Measurements from ENCODE around the gene LUC7L2. TPM values are rescaled to one million over a fixed set of nuclear protein-coding genes. Genes with fewer than 3 reads are reported as not detected.

Gene LUC7L2
- total and polyA plus RNA-seq, 9 of the 15 experiments (the other 6 are each of a cell fraction or from before 2014, with no cell fraction given), result 56.1 to 207 (median 141) TPM

DNA sequence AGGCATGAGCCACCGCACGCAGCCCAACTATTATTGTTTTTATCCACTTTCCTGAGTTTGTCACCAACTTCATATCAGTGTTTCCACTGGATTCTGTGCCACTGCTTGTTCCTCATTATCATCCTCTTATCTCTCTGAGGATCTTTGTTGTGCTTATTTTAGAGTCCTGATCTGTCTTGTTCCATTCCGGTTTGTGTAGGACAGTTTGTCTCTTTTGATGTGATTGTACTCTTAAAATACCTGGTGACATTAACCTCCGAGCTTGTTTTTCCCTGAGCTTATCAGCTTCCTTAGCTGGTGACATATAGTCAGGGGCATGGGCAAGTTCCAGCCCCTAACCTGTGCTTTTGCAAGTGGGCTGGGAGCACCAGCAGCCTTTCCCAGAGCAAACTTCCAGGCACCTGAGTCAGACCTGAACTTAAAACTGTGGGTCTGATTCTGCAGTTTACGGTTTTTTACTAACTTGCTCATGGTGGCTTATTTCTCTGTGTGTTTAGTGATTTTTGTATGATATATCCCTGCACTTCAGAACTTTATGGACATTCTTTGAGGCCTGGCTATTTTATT lies 41.7 kb upstream of the LUC7L2 start (continued):
- TF ChIP-seq, protein P1, sequence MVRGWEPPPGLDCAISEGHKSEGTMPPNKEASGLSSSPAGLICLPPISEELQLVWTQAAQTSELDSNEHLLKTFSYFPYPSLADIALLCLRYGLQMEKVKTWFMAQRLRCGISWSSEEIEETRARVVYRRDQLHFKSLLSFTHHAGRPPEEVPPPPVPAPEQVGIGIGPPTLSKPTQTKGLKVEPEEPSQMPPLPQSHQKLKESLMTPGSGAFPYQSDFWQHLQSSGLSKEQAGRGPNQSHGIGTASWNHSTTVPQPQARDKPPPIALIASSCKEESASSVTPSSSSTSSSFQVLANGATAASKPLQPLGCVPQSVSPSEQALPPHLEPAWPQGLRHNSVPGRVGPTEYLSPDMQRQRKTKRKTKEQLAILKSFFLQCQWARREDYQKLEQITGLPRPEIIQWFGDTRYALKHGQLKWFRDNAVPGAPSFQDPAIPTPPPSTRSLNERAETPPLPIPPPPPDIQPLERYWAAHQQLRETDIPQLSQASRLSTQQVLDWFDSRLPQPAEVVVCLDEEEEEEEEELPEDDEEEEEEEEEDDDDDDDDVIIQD (CRISPR knock-in tag; IDR thresholded peaks at IDR 0.05), result no peak
- no peak for TF ChIP-seq SRSF1 (IDR thresholded peaks at IDR 0.05; ENCODE audit: low read depth, low read length)
- TF ChIP-seq SMARCC2 (IDR thresholded peaks at IDR 0.05; ENCODE audit: low read depth), result no peak
- no peak for TF ChIP-seq ZNF431 (CRISPR knock-in tag; IDR thresholded peaks at IDR 0.05)
- peak; percentile 81 for TF ChIP-seq MEF2D (tag; conservative IDR thresholded peaks at IDR 0.05; ENCODE audit: low read depth)
- TF ChIP-seq, protein P2, sequence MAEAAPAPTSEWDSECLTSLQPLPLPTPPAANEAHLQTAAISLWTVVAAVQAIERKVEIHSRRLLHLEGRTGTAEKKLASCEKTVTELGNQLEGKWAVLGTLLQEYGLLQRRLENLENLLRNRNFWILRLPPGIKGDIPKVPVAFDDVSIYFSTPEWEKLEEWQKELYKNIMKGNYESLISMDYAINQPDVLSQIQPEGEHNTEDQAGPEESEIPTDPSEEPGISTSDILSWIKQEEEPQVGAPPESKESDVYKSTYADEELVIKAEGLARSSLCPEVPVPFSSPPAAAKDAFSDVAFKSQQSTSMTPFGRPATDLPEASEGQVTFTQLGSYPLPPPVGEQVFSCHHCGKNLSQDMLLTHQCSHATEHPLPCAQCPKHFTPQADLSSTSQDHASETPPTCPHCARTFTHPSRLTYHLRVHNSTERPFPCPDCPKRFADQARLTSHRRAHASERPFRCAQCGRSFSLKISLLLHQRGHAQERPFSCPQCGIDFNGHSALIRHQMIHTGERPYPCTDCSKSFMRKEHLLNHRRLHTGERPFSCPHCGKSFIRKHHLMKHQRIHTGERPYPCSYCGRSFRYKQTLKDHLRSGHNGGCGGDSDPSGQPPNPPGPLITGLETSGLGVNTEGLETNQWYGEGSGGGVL (CRISPR knock-in tag; IDR thresholded peaks at IDR 0.05), result no peak
- TF ChIP-seq, protein P3, sequence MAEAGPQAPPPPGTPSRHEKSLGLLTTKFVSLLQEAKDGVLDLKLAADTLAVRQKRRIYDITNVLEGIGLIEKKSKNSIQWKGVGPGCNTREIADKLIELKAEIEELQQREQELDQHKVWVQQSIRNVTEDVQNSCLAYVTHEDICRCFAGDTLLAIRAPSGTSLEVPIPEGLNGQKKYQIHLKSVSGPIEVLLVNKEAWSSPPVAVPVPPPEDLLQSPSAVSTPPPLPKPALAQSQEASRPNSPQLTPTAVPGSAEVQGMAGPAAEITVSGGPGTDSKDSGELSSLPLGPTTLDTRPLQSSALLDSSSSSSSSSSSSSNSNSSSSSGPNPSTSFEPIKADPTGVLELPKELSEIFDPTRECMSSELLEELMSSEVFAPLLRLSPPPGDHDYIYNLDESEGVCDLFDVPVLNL (CRISPR knock-in tag; IDR thresholded peaks at IDR 0.05; ENCODE audit: low read depth), result no peak
- no peak for TF ChIP-seq ZNF146 (CRISPR knock-in tag; IDR thresholded peaks at IDR 0.05; ENCODE audit: unreplicated experiment)
- TF ChIP-seq KDM4B (IDR thresholded peaks at IDR 0.05; ENCODE audit: borderline replicate concordance in 2 of 2, low read depth in 1 of 2), result no peak
- TF ChIP-seq, protein P4, sequence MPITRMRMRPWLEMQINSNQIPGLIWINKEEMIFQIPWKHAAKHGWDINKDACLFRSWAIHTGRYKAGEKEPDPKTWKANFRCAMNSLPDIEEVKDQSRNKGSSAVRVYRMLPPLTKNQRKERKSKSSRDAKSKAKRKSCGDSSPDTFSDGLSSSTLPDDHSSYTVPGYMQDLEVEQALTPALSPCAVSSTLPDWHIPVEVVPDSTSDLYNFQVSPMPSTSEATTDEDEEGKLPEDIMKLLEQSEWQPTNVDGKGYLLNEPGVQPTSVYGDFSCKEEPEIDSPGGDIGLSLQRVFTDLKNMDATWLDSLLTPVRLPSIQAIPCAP (CRISPR knock-in tag; IDR thresholded peaks at IDR 0.05; ENCODE audit: borderline replicate concordance), result no peak
- TF ChIP-seq ZC3H8 (IDR thresholded peaks at IDR 0.05), result no peak
- peak; percentile 28; the same call in 1 of the 2 replicates for TF ChIP-seq ARID1B (IDR thresholded peaks at IDR 0.05)
- no peak for TF ChIP-seq ATF1 (CRISPR knock-in tag; IDR thresholded peaks at IDR 0.05)
- TF ChIP-seq ATF1 (tag; IDR thresholded peaks at IDR 0.05), result no peak
- no peak for TF ChIP-seq POLR2B (IDR thresholded peaks at IDR 0.05; ENCODE audit: low read depth, partially characterized antibody)
- no peak for TF ChIP-seq ZFX (CRISPR knock-in tag; IDR thresholded peaks at IDR 0.05)
- peak; percentile 8; the same call in 1 of the 2 replicates for TF ChIP-seq PURB (CRISPR knock-in tag; IDR thresholded peaks at IDR 0.05; ENCODE audit: low read depth)
